Fibroblast of pulmonary artery (primary cell): ENCODE data around the gene TGFB1.
"Not testable (repeated sequence)": the region's sequence is repeated elsewhere in the genome, so short reads cannot be mapped to it uniquely, and the experiment has no call there.

ENCODE experiments used
- DNase-seq: peaks from one replicate; pipeline ENCODE4 v3.0.0-alpha.2; 2010; ENCODE audit warnings: low read depth
- H3K4me3 ChIP-seq: replicated peaks from 2 replicates; pipeline ENCODE4 v1.5.1; 2011; ENCODE audit warnings: low read depth, mild to moderate bottlenecking, control low read depth, low read length, moderate library complexity
- CTCF ChIP-seq: IDR thresholded peaks from 2 replicates; pipeline ENCODE4 v1.5.1; 2011; ENCODE audit warnings: mild to moderate bottlenecking, control low read depth, low read length, inconsistent platforms; ENCODE audit errors: missing control alignments

Gene TGFB1

GRCh38 chr19:41354343-41354953 is 726 bp upstream of the TGFB1 start:
- H3K4me3 ChIP-seq = peak overlapping the region; percentile 93
- no peak for DNase-seq
- no peak for TF ChIP-seq CTCF

GRCh38 chr19:41352609-41353465 is 885 bp downstream of the TGFB1 start:
- H3K4me3 ChIP-seq = peak overlapping the region; percentile 93
- peak; percentile 45 for TF ChIP-seq CTCF
- DNase-seq = peak; percentile 51

- H3K4me3 ChIP-seq = peak overlapping the region; percentile 93
- DNase-seq = no peak
- TF ChIP-seq CTCF = no peak
These were observed 1.5 kb downstream of the TGFB1 start for GRCh38 chr19:41352279-41352608.

- peak overlapping the region; percentile 93 for H3K4me3 ChIP-seq
- TF ChIP-seq CTCF = no peak
- peak; percentile 60 for DNase-seq
These were observed 2.1 kb downstream of the TGFB1 start for GRCh38 chr19:41351339-41352245.

- peak overlapping the region; percentile 93 for H3K4me3 ChIP-seq
- no peak for TF ChIP-seq CTCF
- no peak for DNase-seq
These were observed 2.9 kb downstream of the TGFB1 start for GRCh38 chr19:41350735-41351338.

- not testable (repeated sequence) for H3K4me3 ChIP-seq, DNase-seq
These were observed 6.8 kb downstream of the TGFB1 start for GRCh38 chr19:41346916-41347315.

- DNase-seq = no peak
- H3K4me3 ChIP-seq = no peak overlapping the region
- no peak for TF ChIP-seq CTCF
These were observed 9.6 kb downstream of the TGFB1 start for GRCh38 chr19:41344162-41344561.
